ENCODE data around the gene PRKN.

Gene PRKN

DNA sequence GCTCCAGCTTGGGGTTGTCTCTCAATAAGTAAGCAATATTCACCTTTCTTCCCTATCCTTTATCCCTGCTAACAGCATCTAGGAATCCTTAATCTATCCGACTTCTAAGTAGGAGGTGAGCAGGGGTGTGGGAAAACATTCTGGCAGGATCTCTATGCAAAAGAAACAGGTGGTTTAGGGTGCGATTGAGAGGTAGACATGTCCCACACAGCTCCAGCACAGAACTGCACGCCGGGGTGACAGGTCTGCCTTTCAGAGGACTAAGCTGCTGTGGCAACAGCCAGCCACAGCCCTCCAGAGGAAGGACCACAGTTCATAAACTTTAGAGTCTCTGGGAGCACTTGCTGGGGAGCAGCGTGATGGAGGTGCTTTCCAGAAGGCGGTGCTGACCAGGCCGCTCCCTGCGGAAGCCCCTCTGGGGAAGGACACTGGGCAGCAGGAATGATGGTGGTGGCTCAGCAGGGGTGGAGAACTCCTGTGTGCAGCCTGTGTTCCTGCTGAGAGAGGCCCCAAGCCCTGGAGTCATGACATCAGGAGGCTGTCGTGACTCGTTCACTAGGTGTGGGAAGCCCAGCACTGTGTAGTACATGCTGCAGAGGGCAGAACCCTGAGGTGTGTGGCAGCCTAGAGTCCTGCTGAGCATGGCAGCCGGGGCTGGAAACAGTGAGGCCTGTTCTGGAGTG is 509.6 kb downstream of the PRKN start:
- TF ChIP-seq POLR2A (IDR thresholded peaks at IDR 0.05; ENCODE audit: low read length) (no peak), GATA1 (IDR thresholded peaks at IDR 0.05; ENCODE audit: low read depth, low read length) (no peak)
- DNase-seq = no peak

- no peak for TF ChIP-seq POLR2A (IDR thresholded peaks at IDR 0.05; ENCODE audit: low read length)
- TF ChIP-seq GATA1 (IDR thresholded peaks at IDR 0.05; ENCODE audit: low read depth, low read length) = no peak
- DNase-seq = no peak
These were observed 510.5 kb downstream of the PRKN start for GRCh38 chr6:162217058-162217457.

DNA sequence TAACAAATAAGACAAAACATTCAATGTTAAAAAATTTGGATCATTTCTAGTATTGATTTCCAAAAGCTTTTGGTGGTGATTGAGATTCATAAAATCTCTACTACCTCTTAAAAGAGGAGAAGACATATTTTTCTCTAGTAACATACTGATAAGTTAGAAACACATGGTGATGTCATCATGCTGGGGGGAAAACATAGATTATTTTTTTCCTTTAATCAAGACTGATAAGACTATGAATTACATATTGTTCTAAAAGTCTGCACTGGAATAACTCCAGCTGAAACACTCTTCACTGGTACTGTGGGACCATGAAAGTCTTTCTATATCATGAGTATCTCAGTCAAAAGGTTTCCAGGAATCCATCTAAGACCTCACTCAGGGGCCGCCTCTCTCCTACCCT is 515.8 kb downstream of the PRKN start:
- TF ChIP-seq GATA1 (IDR thresholded peaks at IDR 0.05; ENCODE audit: low read depth, low read length) (no peak), POLR2A (IDR thresholded peaks at IDR 0.05; ENCODE audit: low read length) (no peak)
- DNase-seq = no peak

GRCh38 chr6:162211022-162211421 is 516.5 kb downstream of the PRKN start:
- DNase-seq = no peak
- TF ChIP-seq GATA1 (IDR thresholded peaks at IDR 0.05; ENCODE audit: low read depth, low read length) (no peak), POLR2A (IDR thresholded peaks at IDR 0.05; ENCODE audit: low read length) (no peak)

DNA sequence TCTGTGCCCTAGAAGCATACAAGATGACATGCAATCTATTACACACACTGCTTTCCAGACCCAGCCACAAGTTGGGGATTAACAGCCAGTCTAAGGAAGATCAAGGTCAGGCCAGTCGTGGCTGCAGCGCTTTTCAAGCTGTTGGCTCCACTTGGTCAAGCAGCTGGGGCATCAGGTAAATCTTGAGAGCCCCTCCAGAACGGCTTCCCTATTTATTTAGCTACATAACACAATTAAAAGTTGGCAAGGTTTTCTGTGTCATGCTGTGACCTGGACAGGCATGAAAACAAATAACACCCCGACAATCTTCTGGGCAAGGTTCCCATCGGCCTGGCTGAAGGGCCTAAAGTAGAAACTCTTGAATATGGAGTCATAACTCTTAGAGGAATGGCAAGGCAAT is 524.3 kb downstream of the PRKN start:
- TF ChIP-seq POLR2A (IDR thresholded peaks at IDR 0.05; ENCODE audit: low read length) (no peak), GATA1 (IDR thresholded peaks at IDR 0.05; ENCODE audit: low read depth, low read length) (no peak)

DNA sequence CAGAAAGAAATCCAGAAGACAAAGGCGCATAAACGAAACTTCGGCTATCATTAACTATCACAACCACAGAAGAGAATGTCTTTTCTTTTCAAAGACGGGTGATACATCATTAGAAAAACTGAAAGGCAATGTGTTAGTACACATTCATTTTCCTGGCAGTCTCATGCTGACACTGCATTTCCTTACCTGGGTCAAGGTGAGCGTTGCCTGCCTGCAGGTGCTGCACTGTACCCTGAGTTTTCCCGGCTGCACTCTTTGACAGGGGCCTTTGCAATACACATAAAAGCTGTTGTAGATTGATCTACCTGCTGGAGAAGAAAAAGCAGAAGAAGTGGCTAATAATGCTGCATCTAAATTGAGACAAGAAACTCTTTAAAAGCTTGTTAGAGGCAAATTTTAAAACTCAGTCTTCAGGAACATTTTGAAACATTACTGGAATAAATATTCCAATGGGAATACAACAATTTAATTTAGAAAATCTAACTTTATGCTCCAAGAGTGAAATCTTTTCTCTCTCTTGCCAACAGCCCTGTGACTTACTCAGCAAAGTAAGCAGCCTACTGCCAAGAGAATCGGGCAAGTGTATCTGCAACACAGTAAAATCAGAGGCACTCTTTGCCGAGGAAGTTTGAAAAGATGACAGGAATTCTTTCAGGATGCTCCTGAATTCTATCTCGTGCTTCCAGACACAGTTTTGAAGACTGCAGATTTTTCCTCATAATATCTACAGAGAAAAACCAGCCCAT is 526.4 kb downstream of the PRKN start:
- TF ChIP-seq POLR2A (IDR thresholded peaks at IDR 0.05; ENCODE audit: low read length) (no peak), GATA1 (IDR thresholded peaks at IDR 0.05; ENCODE audit: low read depth, low read length) (no peak)

More for the DNA sequence above, 524.3 kb downstream of the PRKN start:
- no peak for DNase-seq

GRCh38 chr6:162200041-162200440 is 527.5 kb downstream of the PRKN start:
- TF ChIP-seq POLR2A (IDR thresholded peaks at IDR 0.05; ENCODE audit: low read length) (no peak), GATA1 (IDR thresholded peaks at IDR 0.05; ENCODE audit: low read depth, low read length) (no peak)

More for the DNA sequence above, 526.4 kb downstream of the PRKN start:
- no peak for DNase-seq

GRCh38 chr6:162198925-162199324 is 528.6 kb downstream of the PRKN start:
- TF ChIP-seq POLR2A (IDR thresholded peaks at IDR 0.05; ENCODE audit: low read length) = no peak
- DNase-seq = no peak

More at GRCh38 chr6:162200041-162200440, 527.5 kb downstream of the PRKN start:
- DNase-seq = no peak

DNA sequence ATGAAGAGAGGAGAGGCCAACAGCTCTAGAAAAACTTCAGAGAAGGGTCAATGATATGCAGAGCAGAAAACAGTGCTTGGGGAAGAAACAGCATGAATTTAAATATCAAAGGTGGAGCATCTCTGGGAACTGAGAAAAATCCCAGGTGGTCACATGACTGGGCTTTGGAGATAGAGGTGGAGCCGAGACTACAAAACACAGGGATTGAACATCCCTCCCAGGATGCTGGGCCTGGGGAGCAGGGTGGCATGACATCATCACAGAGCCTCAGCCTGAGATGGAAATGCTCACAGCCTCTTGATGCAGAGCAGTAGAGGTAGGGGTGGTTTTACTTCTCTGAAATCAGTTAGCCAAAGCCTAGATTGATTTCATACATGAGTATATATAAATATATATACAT is 529.5 kb downstream of the PRKN start:
- TF ChIP-seq POLR2A (IDR thresholded peaks at IDR 0.05; ENCODE audit: low read length) (no peak), GATA1 (IDR thresholded peaks at IDR 0.05; ENCODE audit: low read depth, low read length) (no peak)
- no peak for DNase-seq

GRCh38 chr6:162195441-162195840 is 532.1 kb downstream of the PRKN start:
- TF ChIP-seq POLR2A (IDR thresholded peaks at IDR 0.05; ENCODE audit: low read length) = no peak
- no peak for TF ChIP-seq GATA1 (IDR thresholded peaks at IDR 0.05; ENCODE audit: low read depth, low read length)

GRCh38 chr6:162190981-162191380 is 536.6 kb downstream of the PRKN start:
- TF ChIP-seq POLR2A (IDR thresholded peaks at IDR 0.05; ENCODE audit: low read length) = no peak
- TF ChIP-seq GATA1 (IDR thresholded peaks at IDR 0.05; ENCODE audit: low read depth, low read length) = no peak
- DNase-seq = no peak

More at GRCh38 chr6:162195441-162195840, 532.1 kb downstream of the PRKN start:
- DNase-seq = no peak

DNA sequence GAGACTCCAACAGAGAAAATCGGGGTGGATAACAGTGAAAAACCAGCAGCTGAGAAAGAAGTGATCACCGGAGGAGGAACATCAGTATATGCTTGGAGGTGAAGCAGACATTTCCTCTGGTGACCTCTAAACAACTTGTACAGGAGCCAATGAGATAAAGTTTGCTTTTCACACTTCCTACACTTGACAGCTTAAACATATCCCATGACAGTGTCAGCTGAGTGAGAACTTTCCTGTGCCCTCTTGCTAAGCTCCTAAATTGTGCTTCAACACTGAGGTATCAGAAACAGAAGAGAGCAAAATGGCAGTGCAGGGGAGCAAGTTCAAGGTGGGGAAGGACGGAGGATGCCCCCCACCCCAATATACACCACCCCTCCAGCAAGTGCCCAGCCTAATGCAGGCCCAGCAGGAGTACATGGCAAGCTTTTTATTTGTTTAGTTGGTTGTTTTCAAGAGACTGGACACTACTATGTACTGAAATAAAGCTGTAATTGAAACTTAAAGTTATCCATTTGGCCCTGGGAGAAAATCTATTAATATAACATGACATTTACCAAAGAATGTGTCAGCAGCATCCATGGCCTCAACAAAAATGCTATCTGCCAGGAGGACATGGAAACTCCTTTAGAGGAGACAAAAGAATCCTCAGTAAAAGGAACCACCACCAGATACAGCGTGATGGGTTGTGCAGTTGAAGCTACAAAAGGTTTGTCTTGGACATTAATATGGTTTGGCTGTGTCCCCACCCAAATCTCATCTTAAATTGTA is 540.2 kb downstream of the PRKN start:
- no peak for DNase-seq
- TF ChIP-seq GATA1 (IDR thresholded peaks at IDR 0.05; ENCODE audit: low read depth, low read length) = no peak
- no peak for TF ChIP-seq POLR2A (IDR thresholded peaks at IDR 0.05; ENCODE audit: low read length)

- DNase-seq = no peak
- TF ChIP-seq GATA1 (IDR thresholded peaks at IDR 0.05; ENCODE audit: low read depth, low read length) (no peak), POLR2A (IDR thresholded peaks at IDR 0.05; ENCODE audit: low read length) (no peak)
These were observed 543.1 kb downstream of the PRKN start for GRCh38 chr6:162184465-162184864.

DNA sequence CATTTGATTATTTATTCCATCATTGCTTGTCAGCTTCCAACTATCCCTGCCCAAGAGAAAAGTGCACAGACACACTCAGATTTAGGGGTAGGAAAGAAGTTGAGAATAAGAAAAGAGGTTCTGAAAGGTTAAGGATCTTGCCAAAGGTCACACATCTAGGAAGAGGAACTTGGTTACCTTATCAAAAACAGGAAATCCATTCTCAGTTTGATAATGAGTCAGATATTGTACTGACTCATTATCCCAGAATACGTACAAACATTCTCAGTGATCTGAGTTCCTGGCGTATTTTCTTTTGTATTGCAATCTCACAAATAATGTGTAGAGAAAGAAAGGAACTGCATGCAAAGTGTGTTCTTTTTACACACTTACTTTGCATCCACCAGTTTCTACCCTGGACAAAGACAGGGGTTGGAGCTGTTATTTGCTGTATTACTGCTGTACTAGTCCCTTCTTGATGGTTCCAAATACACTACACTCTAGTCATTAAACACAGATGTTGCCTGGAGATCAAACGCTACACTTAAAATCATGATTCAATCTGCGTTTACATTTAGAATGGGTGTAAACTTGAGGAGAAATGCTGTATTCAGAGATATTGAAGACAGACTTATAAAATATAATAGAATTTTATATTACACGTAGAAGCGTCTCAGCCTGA is 545.7 kb downstream of the PRKN start:
- TF ChIP-seq GATA1 (IDR thresholded peaks at IDR 0.05; ENCODE audit: low read depth, low read length) (no peak), POLR2A (IDR thresholded peaks at IDR 0.05; ENCODE audit: low read length) (no peak)
- no peak for DNase-seq
